OCI-M1 (cell line): ENCODE measurements around the gene NOC3L.
"Not testable (repeated sequence)": the region's sequence is repeated elsewhere in the genome, so short reads cannot be mapped to it uniquely, and the experiment has no call there.

Source experiments
- DNase-seq: peaks from one replicate; lab custom pipeline; 2025; lab: John Stamatoyannopoulos, UW

NOC3L gene, protein sequence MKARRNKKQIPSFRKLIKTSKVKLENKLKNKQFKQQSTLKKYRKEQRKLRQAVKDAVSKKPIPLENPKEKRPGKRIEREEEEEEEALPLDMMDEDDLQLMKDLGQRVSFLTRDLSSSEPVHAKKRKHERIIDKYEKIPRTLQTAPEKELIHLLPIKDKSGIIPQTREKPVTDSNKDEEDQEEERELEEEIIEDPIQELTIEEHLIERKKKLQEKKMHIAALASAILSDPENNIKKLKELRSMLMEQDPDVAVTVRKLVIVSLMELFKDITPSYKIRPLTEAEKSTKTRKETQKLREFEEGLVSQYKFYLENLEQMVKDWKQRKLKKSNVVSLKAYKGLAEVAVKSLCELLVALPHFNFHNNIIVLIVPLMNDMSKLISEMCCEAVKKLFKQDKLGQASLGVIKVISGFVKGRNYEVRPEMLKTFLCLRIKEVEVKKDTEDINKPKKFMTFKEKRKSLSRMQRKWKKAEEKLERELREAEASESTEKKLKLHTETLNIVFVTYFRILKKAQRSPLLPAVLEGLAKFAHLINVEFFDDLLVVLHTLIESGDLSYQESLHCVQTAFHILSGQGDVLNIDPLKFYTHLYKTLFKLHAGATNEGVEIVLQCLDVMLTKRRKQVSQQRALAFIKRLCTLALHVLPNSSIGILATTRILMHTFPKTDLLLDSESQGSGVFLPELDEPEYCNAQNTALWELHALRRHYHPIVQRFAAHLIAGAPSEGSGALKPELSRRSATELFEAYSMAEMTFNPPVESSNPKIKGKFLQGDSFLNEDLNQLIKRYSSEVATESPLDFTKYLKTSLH

GRCh38 chr10:94362360-94363250 is at the start of gene NOC3L:
TSS of gene NOC3L (minus strand) at chr10:94362939. CDS start at chr10:94362838, 101 bp downstream.
- DNase-seq: peak; percentile 98

GRCh38 chr10:94412449-94412848 is 49.7 kb upstream of the NOC3L start:
- DNase-seq: no peak

DNA sequence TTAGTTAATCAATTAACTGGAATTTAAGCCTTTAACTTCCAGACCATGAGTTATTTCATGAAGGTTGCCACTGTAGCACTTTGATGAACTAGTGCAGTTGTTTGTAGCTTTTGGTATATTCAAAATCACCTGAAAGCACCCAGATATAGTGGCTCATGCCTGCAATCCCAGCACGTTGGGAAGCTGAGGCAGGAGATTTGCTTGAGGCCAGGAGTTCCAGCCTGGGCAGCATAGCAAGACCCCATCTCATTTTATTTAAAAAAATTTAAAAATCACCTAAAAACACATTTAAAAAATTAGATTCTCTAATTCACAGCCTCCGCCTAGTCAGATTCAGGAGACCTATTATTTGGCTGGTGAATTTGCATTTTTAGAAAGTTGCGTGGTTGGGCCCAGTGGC is 48.6 kb upstream of the NOC3L start:
- DNase-seq: no peak

- DNase-seq: no peak
These were observed 46.4 kb upstream of the NOC3L start for GRCh38 chr10:94409021-94409657.

DNA sequence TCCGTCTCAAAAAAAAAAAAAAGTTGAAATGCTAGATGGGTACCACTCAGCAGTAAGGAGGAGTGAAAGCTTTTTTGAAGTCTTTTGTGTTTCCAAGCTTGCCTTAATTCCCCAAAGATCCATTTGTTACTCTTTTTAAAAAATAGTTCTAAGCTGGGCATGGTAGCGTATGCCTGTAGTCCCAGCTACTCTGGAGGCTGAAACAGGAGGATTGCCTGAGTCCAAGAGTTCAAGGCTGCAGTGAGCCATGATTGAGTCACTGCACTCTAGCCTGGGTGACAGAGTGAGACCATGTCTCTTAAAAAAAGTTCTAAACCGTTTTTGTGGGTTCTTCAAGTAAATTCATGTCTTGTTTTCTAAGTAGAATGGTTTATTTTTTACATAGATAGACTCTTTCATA is 44.9 kb upstream of the NOC3L start:
- no peak for DNase-seq

DNA sequence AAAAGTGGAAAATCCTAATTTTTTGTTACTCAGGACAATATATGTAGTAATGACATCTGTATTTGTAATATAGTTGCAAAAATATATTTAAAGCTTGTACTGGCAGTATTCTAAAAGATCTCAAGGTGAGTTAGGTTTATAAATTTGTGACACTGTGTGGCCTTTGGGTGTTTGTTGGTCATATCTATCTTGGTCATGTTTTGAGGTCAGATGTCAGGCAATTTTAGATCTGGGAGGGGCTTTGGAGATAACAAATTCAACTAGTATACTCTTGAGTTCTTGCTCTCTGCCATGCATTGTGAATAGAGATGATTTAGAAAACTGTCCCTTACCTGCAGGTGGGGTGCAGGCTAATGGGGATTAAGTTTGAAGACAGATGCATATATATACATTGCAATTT is 42.7 kb upstream of the NOC3L start:
- DNase-seq: peak; percentile 74

DNA sequence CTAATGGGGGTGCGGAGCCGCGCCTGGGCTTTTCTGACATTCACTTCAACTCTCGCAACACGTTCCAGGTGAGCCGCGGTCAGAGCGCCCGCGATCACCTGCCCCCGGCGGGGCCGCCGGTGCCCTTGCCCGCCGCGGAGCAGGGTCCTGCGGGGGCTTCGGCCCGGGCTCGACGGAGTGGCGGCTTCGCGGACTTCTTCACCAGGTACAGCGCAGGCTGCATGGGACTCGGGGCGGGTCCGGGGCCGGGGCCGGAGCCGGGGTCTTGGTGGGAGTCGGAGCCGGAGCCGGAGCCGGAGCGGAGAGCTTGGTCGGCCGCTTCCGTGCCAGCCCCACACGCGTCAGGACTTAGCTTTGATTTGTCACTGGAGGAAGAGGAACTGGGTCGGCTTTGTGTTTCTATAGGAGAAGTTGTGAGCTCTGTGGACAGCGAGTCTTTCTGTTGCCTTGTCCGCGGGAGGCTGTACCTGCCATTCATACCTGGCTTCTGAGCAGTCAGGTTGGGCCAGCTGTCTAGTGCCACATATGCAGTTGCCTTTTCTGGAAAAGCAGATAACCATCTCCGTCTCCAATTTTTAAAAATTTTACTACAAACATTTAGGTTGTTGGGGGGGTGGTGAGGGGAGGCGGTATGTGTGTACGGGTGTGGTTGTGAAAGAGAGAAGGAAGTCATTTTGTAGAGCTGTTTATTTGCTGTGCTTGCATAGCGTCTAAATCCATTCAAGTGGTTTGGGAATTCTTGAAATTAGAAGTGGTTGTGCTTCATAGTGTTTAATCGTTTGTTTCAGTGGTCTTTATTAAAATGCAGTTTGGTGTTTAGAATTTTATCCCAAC is 40.9 kb upstream of the NOC3L start:
- DNase-seq: peak; percentile 87

- DNase-seq: peak; percentile 76
These were observed 40.2 kb upstream of the NOC3L start for GRCh38 chr10:94402843-94403379.

GRCh38 chr10:94402204-94402842 is 39.6 kb upstream of the NOC3L start, which contains the start of gene TBC1D12:
TSS of gene TBC1D12 (plus strand) at chr10:94402541. CDS start at chr10:94402614, 73 bp downstream.
- DNase-seq: peak; percentile 99

GRCh38 chr10:94398762-94399161 is 36.0 kb upstream of the NOC3L start:
- no peak for DNase-seq

GRCh38 chr10:94397549-94398370 is 35.0 kb upstream of the NOC3L start:
- DNase-seq: peak; percentile 58

DNA sequence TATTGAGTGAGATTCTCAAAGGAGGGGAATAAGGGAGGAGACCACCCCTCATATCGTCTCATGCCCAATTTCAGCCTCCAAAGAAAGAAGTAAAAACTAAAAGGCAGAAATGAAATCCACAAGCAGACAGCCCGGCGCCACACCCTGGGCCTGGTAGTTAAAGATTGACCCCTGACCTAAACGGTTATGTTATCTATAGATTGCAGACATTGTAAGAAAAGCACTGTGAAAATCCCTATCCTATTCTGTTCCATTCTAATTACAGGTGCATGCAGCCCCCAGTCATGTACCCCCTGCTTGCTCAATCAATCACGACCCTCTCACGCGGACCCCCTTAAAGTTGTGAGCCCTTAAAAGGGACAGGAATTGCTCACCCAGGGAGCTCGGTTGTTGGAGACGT is 29.4 kb upstream of the NOC3L start:
- DNase-seq: peak; percentile 55

- not testable (repeated sequence) for DNase-seq
These were observed 23.0 kb upstream of the NOC3L start for GRCh38 chr10:94385733-94386132.

- DNase-seq: no peak
These were observed 20.8 kb upstream of the NOC3L start for GRCh38 chr10:94383530-94383929.

DNA sequence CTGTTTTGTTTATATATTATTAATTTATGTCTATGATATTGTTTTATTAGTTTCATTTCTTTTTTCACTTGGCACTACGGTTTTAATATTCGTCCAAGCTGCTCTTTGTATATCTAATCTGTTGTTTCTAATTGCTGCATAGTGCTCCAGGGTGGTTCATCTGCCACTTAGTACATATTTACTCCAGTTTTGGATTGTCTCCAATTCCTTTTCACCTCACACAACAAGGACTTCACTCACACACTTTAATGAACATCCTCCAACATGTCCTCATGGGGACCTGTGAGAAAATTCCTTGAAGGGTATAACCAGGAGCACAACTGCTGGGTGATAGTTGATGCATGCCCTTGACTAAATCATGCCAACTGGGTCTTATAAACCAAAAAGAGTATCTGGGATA is 14.1 kb upstream of the NOC3L start:
- DNase-seq: no peak

GRCh38 chr10:94375374-94375773 is 12.6 kb upstream of the NOC3L start:
- DNase-seq: no peak

DNA sequence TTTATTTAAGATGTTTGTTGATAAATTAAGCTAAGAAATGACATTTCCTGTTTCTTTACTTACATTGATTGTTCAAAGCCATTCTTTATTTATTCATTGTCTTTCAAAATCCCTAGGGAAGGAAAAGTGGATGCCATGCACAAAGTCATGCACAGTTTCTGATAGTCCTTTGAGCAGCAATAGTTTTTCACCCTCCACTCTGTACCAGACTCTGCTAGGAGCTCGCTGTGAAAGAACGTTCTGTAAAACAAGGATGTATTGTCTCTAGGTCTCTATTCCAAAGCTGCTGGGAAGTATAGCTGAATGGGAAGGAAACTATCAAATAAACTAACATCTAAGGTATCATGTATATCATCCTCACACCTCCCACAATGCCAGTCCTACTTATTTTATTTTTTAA is 7.8 kb upstream of the NOC3L start:
- no peak for DNase-seq

GRCh38 chr10:94366382-94366781 is 3.6 kb upstream of the NOC3L start:
- no peak for DNase-seq

GRCh38 chr10:94364482-94364881 is 1.7 kb upstream of the NOC3L start:
- DNase-seq: no peak
